Right atrium auricular region (tissue), 2 donors: Measurements from ENCODE around the gene LAMC1. TPM values are rescaled to one million over a fixed set of nuclear protein-coding genes. Genes with fewer than 3 reads are reported as not detected.

Experiments used
- DNase-seq: peaks from one replicate; pipeline ENCODE4 v3.0.0-alpha.2; 2019; ENCODE audit warnings: low spot score
- H3K27ac ChIP-seq, 2 donors: fragments of 200-600 bp; sonication (generic); 1 replicate in 1 of 2; 2 replicates in 1 of 2; pipeline ENCODE4 v1.5.1; 2016 to 2019
- H3K27me3 ChIP-seq, 2 donors: fragments of 200-600 bp; sonication (generic); one replicate each; pipeline versions ENCODE4 v1.5.1 to v1.6.0; 2017 to 2019
- H3K36me3 ChIP-seq: fragments of 200-600 bp; sonication (generic); one replicate; pipeline ENCODE4 v1.5.1; 2016
- H3K4me1 ChIP-seq, 2 donors: fragments of 200-600 bp; sonication (generic); one replicate each; pipeline versions ENCODE4 v1.5.1 to v1.6.0; 2017 to 2019
- H3K4me3 ChIP-seq, 2 donors: fragments of 200-600 bp; sonication (generic); 1 replicate in 1 of 2; 2 replicates in 1 of 2; pipeline ENCODE4 v1.5.1; 2017 to 2019; ENCODE audit warnings: mild to moderate bottlenecking in 1 of 2, moderate library complexity in 1 of 2
- H3K9me3 ChIP-seq, 2 donors: fragments of 200-600 bp; sonication (generic); one replicate each; pipeline ENCODE4 v1.5.1; 2019
- total RNA-seq, 2 donors: library from RNA; depleted of rRNA; stranded (reverse); fragments of >200 nt; gene quantifications; one replicate each; pipeline ENCODE4 v1.1.0, GENCODE V29; 2016
- TF ChIP-seq, protein P1 (sequence below), 2 donors: fragments of 200-600 bp; sonication (generic); IDR thresholded peaks; one replicate each; pipeline ENCODE4 v1.5.1; 2019; ENCODE audit warnings: antibody characterized with exemption in 2 of 2

LAMC1 gene
- total RNA-seq, 2 donors from 2014 or later = 154 to 159 TPM

DNA sequence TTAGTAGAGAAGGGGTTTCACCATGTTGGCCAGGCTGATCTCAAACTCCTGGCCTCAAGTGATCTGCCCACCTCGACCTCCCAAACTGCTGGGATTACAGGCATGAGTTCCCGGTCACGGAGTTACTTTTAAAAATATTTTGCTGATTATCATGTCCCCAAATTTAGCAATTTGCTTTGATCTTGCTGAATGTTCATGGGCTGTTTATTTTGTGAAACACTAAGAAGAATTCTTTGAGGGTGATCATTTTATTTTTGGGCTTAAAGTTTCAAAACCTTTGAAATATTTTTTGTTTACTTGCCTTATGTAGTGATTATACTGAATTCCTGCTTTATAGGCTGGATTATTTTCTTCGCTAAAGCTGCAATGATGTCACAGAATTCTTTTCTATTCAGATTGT, 11.4 kb upstream of the LAMC1 start:
- TF ChIP-seq, protein P1, sequence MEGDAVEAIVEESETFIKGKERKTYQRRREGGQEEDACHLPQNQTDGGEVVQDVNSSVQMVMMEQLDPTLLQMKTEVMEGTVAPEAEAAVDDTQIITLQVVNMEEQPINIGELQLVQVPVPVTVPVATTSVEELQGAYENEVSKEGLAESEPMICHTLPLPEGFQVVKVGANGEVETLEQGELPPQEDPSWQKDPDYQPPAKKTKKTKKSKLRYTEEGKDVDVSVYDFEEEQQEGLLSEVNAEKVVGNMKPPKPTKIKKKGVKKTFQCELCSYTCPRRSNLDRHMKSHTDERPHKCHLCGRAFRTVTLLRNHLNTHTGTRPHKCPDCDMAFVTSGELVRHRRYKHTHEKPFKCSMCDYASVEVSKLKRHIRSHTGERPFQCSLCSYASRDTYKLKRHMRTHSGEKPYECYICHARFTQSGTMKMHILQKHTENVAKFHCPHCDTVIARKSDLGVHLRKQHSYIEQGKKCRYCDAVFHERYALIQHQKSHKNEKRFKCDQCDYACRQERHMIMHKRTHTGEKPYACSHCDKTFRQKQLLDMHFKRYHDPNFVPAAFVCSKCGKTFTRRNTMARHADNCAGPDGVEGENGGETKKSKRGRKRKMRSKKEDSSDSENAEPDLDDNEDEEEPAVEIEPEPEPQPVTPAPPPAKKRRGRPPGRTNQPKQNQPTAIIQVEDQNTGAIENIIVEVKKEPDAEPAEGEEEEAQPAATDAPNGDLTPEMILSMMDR (IDR thresholded peaks at IDR 0.05) = no peak
- Histone ChIP-seq H3K9me3 (no peaks in the 10 kb centered on the region), H3K4me3 (no peak overlapping the region), H3K36me3 (no peaks in the 10 kb centered on the region), H3K27me3 (no peaks in the 10 kb centered on the region), H3K27ac (no peak overlapping the region), H3K4me1 (no peaks in the 10 kb centered on the region)
- no peak for DNase-seq

DNA sequence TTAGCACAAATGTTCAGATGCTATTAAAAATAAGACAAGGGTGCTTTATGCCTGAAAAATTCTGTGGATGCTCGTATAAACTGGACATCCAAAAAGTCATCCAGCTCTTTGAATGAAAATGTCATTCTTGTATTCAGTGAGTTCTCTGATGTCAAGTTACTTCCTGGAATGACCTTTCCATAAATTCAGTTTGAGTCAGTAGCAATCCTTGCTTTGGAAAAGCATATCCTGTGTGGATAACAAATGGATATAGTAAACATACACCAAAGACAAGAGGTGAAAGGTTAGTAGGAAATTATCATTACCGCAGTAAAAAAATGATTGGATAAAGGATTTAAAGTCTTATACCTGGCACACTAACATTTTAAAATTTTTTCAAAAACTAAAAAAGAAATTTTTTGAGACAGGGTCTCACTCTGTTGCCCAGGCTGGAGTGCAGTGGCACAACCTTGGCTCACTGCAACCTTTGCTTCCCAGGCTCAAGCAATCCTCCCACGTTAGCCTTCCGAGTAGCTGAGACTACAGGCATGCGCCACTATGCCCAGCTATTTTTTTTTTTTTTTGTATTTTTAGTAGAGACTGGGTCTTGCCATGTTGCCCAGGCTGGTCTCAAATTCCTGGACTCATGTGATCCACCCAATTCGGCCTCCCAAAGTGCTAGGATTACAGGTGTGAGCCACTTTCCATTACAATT, 10.8 kb upstream of the LAMC1 start:
- Histone ChIP-seq H3K36me3 (no peaks in the 10 kb centered on the region), H3K27ac (no peak overlapping the region), H3K27me3 (no peaks in the 10 kb centered on the region), H3K4me3 (no peak overlapping the region), H3K9me3 (no peaks in the 10 kb centered on the region), H3K4me1 (no peaks in the 10 kb centered on the region)
- no peak for DNase-seq
- TF ChIP-seq, protein P1 (IDR thresholded peaks at IDR 0.05) = no peak

DNA sequence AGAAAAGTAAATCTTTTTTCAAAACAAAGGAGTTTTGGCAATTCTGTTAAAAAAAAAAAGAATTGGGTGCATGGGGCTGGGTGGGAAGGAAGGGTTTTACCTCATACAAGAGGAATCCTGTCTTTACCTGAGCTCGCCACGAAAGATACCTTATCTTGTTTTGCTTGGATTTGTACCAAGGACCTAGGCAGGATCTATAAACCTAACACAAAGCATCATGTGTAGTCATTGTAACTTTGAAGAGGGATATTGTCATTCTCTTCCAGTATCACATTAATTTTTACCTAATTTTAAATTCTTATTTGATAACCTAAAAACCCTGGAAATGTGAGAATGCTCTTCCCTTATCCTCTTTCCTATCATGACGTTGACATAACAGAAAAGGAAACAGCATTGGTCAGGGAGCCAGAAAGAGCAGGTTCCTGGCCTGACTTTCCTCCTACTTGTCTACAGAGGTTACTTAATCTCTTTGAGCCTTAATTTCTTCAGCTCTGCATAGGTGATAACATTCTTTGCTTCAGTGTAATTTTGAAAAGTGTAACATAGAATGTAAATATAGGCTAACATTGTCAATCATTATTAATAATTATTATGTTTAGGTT, 4.0 kb upstream of the LAMC1 start:
- Histone ChIP-seq H3K4me1 (peaks cover 0 to 7% of the 10 kb centered on the region in 2 donors), H3K27me3 (no peaks in the 10 kb centered on the region), H3K27ac (no peak overlapping the region), H3K9me3 (no peaks in the 10 kb centered on the region), H3K36me3 (no peaks in the 10 kb centered on the region), H3K4me3 (no peak overlapping the region)
- no peak for DNase-seq
- TF ChIP-seq, protein P1 (IDR thresholded peaks at IDR 0.05) = no peak

DNA sequence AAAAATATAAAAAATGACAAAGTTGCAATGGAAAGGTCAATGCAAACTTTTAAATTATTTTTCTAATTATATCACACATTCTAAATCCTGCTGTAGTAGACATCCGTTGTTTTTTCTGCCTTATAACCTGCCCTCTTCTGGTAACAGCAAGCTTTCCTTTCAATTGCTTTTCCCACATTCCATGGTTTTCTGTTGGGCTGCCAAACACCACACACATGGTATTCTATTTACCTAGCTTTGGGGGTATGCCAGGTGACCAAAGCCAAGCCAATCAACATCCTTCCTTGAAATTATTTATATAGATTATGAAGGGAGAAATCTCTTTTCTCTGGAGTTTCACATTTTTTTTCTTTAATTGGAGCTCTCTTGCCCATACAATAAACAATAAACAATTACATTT, 3.4 kb upstream of the LAMC1 start:
- Histone ChIP-seq H3K27ac (no peak overlapping the region), H3K36me3 (no peaks in the 10 kb centered on the region), H3K27me3 (no peaks in the 10 kb centered on the region), H3K4me3 (no peak overlapping the region), H3K9me3 (no peaks in the 10 kb centered on the region), H3K4me1 (peaks cover 0 to 11% of the 10 kb centered on the region in 2 donors)
- TF ChIP-seq, protein P1 (IDR thresholded peaks at IDR 0.05) = peak in 1 of 2 donors; percentile 26
- no peak for DNase-seq

DNA sequence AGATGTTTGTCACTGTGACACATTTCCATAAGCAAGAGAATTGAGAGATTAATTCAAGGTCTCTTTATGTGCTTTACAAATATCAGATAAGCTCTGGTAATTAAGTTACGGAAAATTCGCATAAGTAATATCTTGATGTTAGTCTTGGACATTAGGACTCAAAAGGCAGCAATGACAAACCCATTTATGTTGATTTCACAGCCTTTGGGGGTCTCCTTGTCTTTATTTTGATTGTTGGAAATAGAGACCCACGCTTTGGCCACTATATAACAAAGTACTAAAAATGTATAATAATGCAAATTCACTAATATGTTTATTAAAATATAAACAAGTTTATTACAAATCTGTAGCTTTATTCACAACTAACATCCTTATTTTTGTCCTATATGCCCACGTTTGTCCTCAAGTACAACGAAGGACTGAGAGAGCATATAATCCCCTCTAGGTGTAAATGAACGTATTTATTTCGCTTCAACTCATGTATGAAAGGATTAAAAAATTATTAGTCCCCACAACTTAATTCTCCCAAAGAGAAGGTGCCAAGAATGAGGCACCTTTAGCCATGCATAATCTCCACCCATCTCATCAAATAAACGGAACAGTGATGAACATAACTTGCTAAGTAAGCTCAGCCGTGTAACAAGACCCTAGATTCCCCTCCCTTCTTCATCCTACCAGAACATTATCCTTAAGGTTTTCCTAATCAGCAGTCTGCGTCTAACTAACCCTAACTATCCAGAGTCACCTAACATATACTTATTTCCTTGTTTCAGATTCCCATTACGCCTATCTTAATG, 1.6 kb upstream of the LAMC1 start:
- DNase-seq = no peak
- TF ChIP-seq, protein P1 (IDR thresholded peaks at IDR 0.05) = no peak
- Histone ChIP-seq H3K9me3 (no peaks in the 10 kb centered on the region), H3K27me3 (no peaks in the 10 kb centered on the region), H3K36me3 (no peaks in the 10 kb centered on the region), H3K4me1 (peaks cover 0 to 27% of the 10 kb centered on the region in 2 donors), H3K27ac (peak overlapping the region; percentile 99 to 100), H3K4me3 (peak overlapping the region; percentile 88 to 94)
